HL-60 (cell line): Measurements from ENCODE around the gene GABPB1.
"Not testable (repeated sequence)": the region's sequence is repeated elsewhere in the genome, so short reads cannot be mapped to it uniquely, and the experiment has no call there.

Experiments used
- DNase-seq, 2 experiments: peaks; one replicate each; pipeline ENCODE4 v3.0.0-alpha.2; 2010 to 2020; ENCODE audit warnings: low read depth in 1 of 2, low spot score in 1 of 2
- H3K27ac ChIP-seq: fragments of 250-450 bp; sonication (Bioruptor Pico); replicated peaks from 2 replicates; pipeline ENCODE4 v1.5.1; 2020; ENCODE audit warnings: mild to moderate bottlenecking, moderate library complexity
- H3K27me3 ChIP-seq: fragments of 250-450 bp; sonication (Bioruptor Pico); 2 replicates; pipeline ENCODE4 v1.5.1; 2021; ENCODE audit warnings: mild to moderate bottlenecking, moderate library complexity; ENCODE audit not compliant: insufficient read depth, poor library complexity, severe bottlenecking
- H3K4me3 ChIP-seq: replicated peaks from 2 replicates; pipeline ENCODE4 v1.5.1; 2011; ENCODE audit warnings: mild to moderate bottlenecking, control low read depth, low read length; ENCODE audit not compliant: insufficient read depth
- CTCF ChIP-seq: IDR thresholded peaks from one replicate; pipeline ENCODE4 v1.5.1; 2011; ENCODE audit warnings: low read length, control low read depth, inconsistent platforms; ENCODE audit not compliant: insufficient read depth
- GABPA ChIP-seq: IDR thresholded peaks from 2 replicates; pipeline ENCODE4 v1.6.1; 2012; ENCODE audit warnings: low read depth
- POLR2AphosphoS5 ChIP-seq: IDR thresholded peaks from 2 replicates; pipeline ENCODE4 v1.6.1; 2012; ENCODE audit warnings: low read depth
- REST ChIP-seq: IDR thresholded peaks from 2 replicates; pipeline ENCODE4 v1.6.1; 2012; ENCODE audit warnings: low read depth; ENCODE audit not compliant: insufficient replicate concordance
- SPI1 ChIP-seq: IDR thresholded peaks from 2 replicates; pipeline ENCODE4 v1.6.1; 2012; ENCODE audit warnings: low read depth, mild to moderate bottlenecking, borderline replicate concordance

The GABPB1 gene

GRCh38 chr15:50381438-50381837, 26.4 kb upstream of the GABPB1 start:
- TF ChIP-seq GABPA (no peak), POLR2AphosphoS5 (no peak), SPI1 (no peak), REST (no peak), CTCF (no peak)
- Histone ChIP-seq H3K4me3 (no peak overlapping the region), H3K27me3 (no peaks in the 10 kb centered on the region), H3K27ac (no peak overlapping the region)
- DNase-seq, result no peak

- TF ChIP-seq REST (no peak), GABPA (no peak), POLR2AphosphoS5 (no peak)
- Histone ChIP-seq H3K27me3 (no peaks in the 10 kb centered on the region), H3K27ac (no peak overlapping the region), H3K4me3 (no peak overlapping the region)
- no peak for DNase-seq
Measured at GRCh38 chr15:50380089-50380488, 25.1 kb upstream of the GABPB1 start.

GRCh38 chr15:50379413-50379812, 24.4 kb upstream of the GABPB1 start:
- not testable (repeated sequence) for H3K4me3 ChIP-seq, DNase-seq, H3K27me3 ChIP-seq, H3K27ac ChIP-seq

- H3K27me3 ChIP-seq, result no peaks in the 10 kb centered on the region
- H3K4me3 ChIP-seq, result no peak overlapping the region
- no peak for TF ChIP-seq CTCF
- TF ChIP-seq POLR2AphosphoS5, result no peak
- no peak for TF ChIP-seq GABPA
- no peak for TF ChIP-seq SPI1
- no peak for TF ChIP-seq REST
- DNase-seq, result no peak
- H3K27ac ChIP-seq, result no peak overlapping the region
Measured at GRCh38 chr15:50378776-50379175, 23.8 kb upstream of the GABPB1 start.
